ENCODE measurements around the gene KDM5A.
"Not testable (repeated sequence)": the region's sequence is repeated elsewhere in the genome, so short reads cannot be mapped to it uniquely, and the experiment has no call there.

The KDM5A gene

GRCh38 chr12:236445-236844 is 152.7 kb downstream of the KDM5A start:
- DNase-seq: no peak

GRCh38 chr12:235967-236366 is 153.2 kb downstream of the KDM5A start:
- not testable (repeated sequence) for DNase-seq

- DNase-seq: no peak
Measured at GRCh38 chr12:234891-235415, 154.2 kb downstream of the KDM5A start.

- DNase-seq: no peak
Measured at GRCh38 chr12:234019-234418, 155.1 kb downstream of the KDM5A start.

GRCh38 chr12:233615-233968 is 155.5 kb downstream of the KDM5A start:
- DNase-seq: no peak

- DNase-seq: no peak
Measured at GRCh38 chr12:232731-233614, 156.1 kb downstream of the KDM5A start.

- DNase-seq: no peak
Measured at GRCh38 chr12:230925-231671, 158.0 kb downstream of the KDM5A start.
